ENCODE measurements around the gene LRRC14B.
"Not testable (repeated sequence)": the region's sequence is repeated elsewhere in the genome, so short reads cannot be mapped to it uniquely, and the experiment has no call there.

The LRRC14B gene

GRCh38 chr5:217494-218456 lies 26.5 kb downstream of the LRRC14B start, which contains the start of the genes CCDC127 and SDHA:
CCDC127 (minus strand) TSS chr5:218153; CDS start chr5:216849, 1,304 bp downstream.
SDHA (plus strand) TSS chr5:218320; CDS start chr5:218356, 36 bp downstream.
- H3K4me3 Mint-ChIP-seq, result peak within 1 kb of the TSS; percentile 94
- H3K9me3 Mint-ChIP-seq; H3K27me3 Mint-ChIP-seq (ENCODE audit: low read depth): not testable (repeated sequence)
- peaks cover 15% of the 10 kb centered on the region for H3K36me3 Mint-ChIP-seq (ENCODE audit: low read depth)
- peak within 1 kb of the TSS; percentile 92 for H3K27ac Mint-ChIP-seq
- peaks cover 44% of the 10 kb centered on the region for H3K4me1 Mint-ChIP-seq (ENCODE audit: low read depth)

- H3K27ac Mint-ChIP-seq, result peak overlapping the region; percentile 92
- peak overlapping the region; percentile 94 for H3K4me3 Mint-ChIP-seq
- H3K4me1 Mint-ChIP-seq (ENCODE audit: low read depth), result peaks cover 51% of the 10 kb centered on the region
- H3K36me3 Mint-ChIP-seq (ENCODE audit: low read depth), result peaks cover 19% of the 10 kb centered on the region
- no peaks in the 10 kb centered on the region for H3K27me3 Mint-ChIP-seq (ENCODE audit: low read depth)
- no peaks in the 10 kb centered on the region for H3K9me3 Mint-ChIP-seq
Measured at GRCh38 chr5:218457-219291, 27.4 kb downstream of the LRRC14B start.

GRCh38 chr5:219460-219863 lies 28.2 kb downstream of the LRRC14B start:
- Mint-ChIP-seq H3K27me3 (ENCODE audit: low read depth) (no peaks in the 10 kb centered on the region), H3K36me3 (ENCODE audit: low read depth) (peaks cover 23% of the 10 kb centered on the region), H3K27ac (peak overlapping the region; percentile 92), H3K9me3 (no peaks in the 10 kb centered on the region), H3K4me1 (ENCODE audit: low read depth) (peaks cover 50% of the 10 kb centered on the region), H3K4me3 (peak overlapping the region; percentile 94)

GRCh38 chr5:219991-220390 lies 28.7 kb downstream of the LRRC14B start:
- H3K9me3 Mint-ChIP-seq, result no peaks in the 10 kb centered on the region

GRCh38 chr5:222951-223715 lies 31.8 kb downstream of the LRRC14B start:
- Mint-ChIP-seq H3K36me3 (ENCODE audit: low read depth) (peaks cover 37% of the 10 kb centered on the region), H3K27ac (peak overlapping the region; percentile 71), H3K4me1 (ENCODE audit: low read depth) (peaks cover 29% of the 10 kb centered on the region), H3K4me3 (peak overlapping the region; percentile 12)
- not testable (repeated sequence) for H3K27me3 Mint-ChIP-seq (ENCODE audit: low read depth); H3K9me3 Mint-ChIP-seq

More at GRCh38 chr5:219991-220390, 28.7 kb downstream of the LRRC14B start:
- H3K27ac Mint-ChIP-seq, result peak overlapping the region; percentile 92
- peak overlapping the region; percentile 94 for H3K4me3 Mint-ChIP-seq
- peaks cover 27% of the 10 kb centered on the region for H3K36me3 Mint-ChIP-seq (ENCODE audit: low read depth)
- H3K27me3 Mint-ChIP-seq (ENCODE audit: low read depth), result no peaks in the 10 kb centered on the region
- peaks cover 47% of the 10 kb centered on the region for H3K4me1 Mint-ChIP-seq (ENCODE audit: low read depth)

GRCh38 chr5:223791-224190 lies 32.5 kb downstream of the LRRC14B start:
- peaks cover 40% of the 10 kb centered on the region for H3K36me3 Mint-ChIP-seq (ENCODE audit: low read depth)
- no peak overlapping the region for H3K27ac Mint-ChIP-seq
- H3K4me3 Mint-ChIP-seq, result no peak overlapping the region
- H3K27me3 Mint-ChIP-seq (ENCODE audit: low read depth), result no peaks in the 10 kb centered on the region
- H3K9me3 Mint-ChIP-seq, result no peaks in the 10 kb centered on the region
- H3K4me1 Mint-ChIP-seq (ENCODE audit: low read depth), result peaks cover 29% of the 10 kb centered on the region

GRCh38 chr5:225334-225733 lies 34.0 kb downstream of the LRRC14B start:
- Mint-ChIP-seq H3K4me1 (ENCODE audit: low read depth) (peaks cover 27% of the 10 kb centered on the region), H3K4me3 (no peak overlapping the region), H3K27ac (no peak overlapping the region), H3K36me3 (ENCODE audit: low read depth) (peaks cover 44% of the 10 kb centered on the region), H3K27me3 (ENCODE audit: low read depth) (no peaks in the 10 kb centered on the region), H3K9me3 (no peaks in the 10 kb centered on the region)

- not testable (repeated sequence) for H3K27me3 Mint-ChIP-seq (ENCODE audit: low read depth); H3K9me3 Mint-ChIP-seq; H3K27ac Mint-ChIP-seq; H3K4me3 Mint-ChIP-seq
- H3K4me1 Mint-ChIP-seq (ENCODE audit: low read depth), result peaks cover 16% of the 10 kb centered on the region
- H3K36me3 Mint-ChIP-seq (ENCODE audit: low read depth), result peaks cover 52% of the 10 kb centered on the region
Measured at GRCh38 chr5:227375-227774, 36.1 kb downstream of the LRRC14B start.

- H3K36me3 Mint-ChIP-seq (ENCODE audit: low read depth), result peaks cover 56% of the 10 kb centered on the region
- no peak overlapping the region for H3K4me3 Mint-ChIP-seq
- no peak overlapping the region for H3K27ac Mint-ChIP-seq
- no peaks in the 10 kb centered on the region for H3K9me3 Mint-ChIP-seq
- H3K27me3 Mint-ChIP-seq (ENCODE audit: low read depth), result no peaks in the 10 kb centered on the region
- H3K4me1 Mint-ChIP-seq (ENCODE audit: low read depth), result peaks cover 5% of the 10 kb centered on the region
Measured at GRCh38 chr5:228886-229285, 37.6 kb downstream of the LRRC14B start.

GRCh38 chr5:230711-231110 lies 39.4 kb downstream of the LRRC14B start:
- H3K36me3 Mint-ChIP-seq (ENCODE audit: low read depth), result peaks cover 53% of the 10 kb centered on the region
- no peak overlapping the region for H3K4me3 Mint-ChIP-seq
- H3K27me3 Mint-ChIP-seq (ENCODE audit: low read depth), result no peaks in the 10 kb centered on the region
- peaks cover 2% of the 10 kb centered on the region for H3K4me1 Mint-ChIP-seq (ENCODE audit: low read depth)
- no peak overlapping the region for H3K27ac Mint-ChIP-seq
- H3K9me3 Mint-ChIP-seq, result no peaks in the 10 kb centered on the region

GRCh38 chr5:231661-232060 lies 40.4 kb downstream of the LRRC14B start:
- Mint-ChIP-seq H3K4me1 (ENCODE audit: low read depth) (peaks cover 2% of the 10 kb centered on the region), H3K36me3 (ENCODE audit: low read depth) (peaks cover 52% of the 10 kb centered on the region), H3K9me3 (no peaks in the 10 kb centered on the region), H3K27me3 (ENCODE audit: low read depth) (no peaks in the 10 kb centered on the region), H3K27ac (no peak overlapping the region), H3K4me3 (no peak overlapping the region)

- H3K27me3 Mint-ChIP-seq (ENCODE audit: low read depth); H3K27ac Mint-ChIP-seq; H3K4me3 Mint-ChIP-seq; H3K9me3 Mint-ChIP-seq; H3K4me1 Mint-ChIP-seq (ENCODE audit: low read depth): not testable (repeated sequence)
- H3K36me3 Mint-ChIP-seq (ENCODE audit: low read depth), result peaks cover 52% of the 10 kb centered on the region
Measured at GRCh38 chr5:233426-233825, 42.1 kb downstream of the LRRC14B start.

GRCh38 chr5:234450-234849 lies 43.2 kb downstream of the LRRC14B start:
- Mint-ChIP-seq H3K4me1 (ENCODE audit: low read depth) (peaks cover 2% of the 10 kb centered on the region), H3K9me3 (no peaks in the 10 kb centered on the region), H3K36me3 (ENCODE audit: low read depth) (peaks cover 45% of the 10 kb centered on the region), H3K27ac (no peak overlapping the region), H3K27me3 (ENCODE audit: low read depth) (no peaks in the 10 kb centered on the region), H3K4me3 (no peak overlapping the region)

GRCh38 chr5:235527-235926 lies 44.2 kb downstream of the LRRC14B start:
- not testable (repeated sequence) for H3K27ac Mint-ChIP-seq; H3K4me3 Mint-ChIP-seq; H3K4me1 Mint-ChIP-seq (ENCODE audit: low read depth); H3K9me3 Mint-ChIP-seq; H3K27me3 Mint-ChIP-seq (ENCODE audit: low read depth)
- peaks cover 52% of the 10 kb centered on the region for H3K36me3 Mint-ChIP-seq (ENCODE audit: low read depth)

Data from T-helper 1 cell treated with Interleukin-12 subunit alpha and Interleukin-12 subunit beta and Interleukin-4 antibody, amounts not matched to agents 30 μg/mL and 1 μg/mL, for 36 hours (primary cell).